ENCODE results near the gene HK1. TPM values are rescaled to one million over a fixed set of nuclear protein-coding genes. Genes with fewer than 3 reads are reported as not detected.

The HK1 gene
- total and polyA plus RNA-seq, 2 of the 13 experiments (the other 11 are each of a cell fraction or from before 2014, with no cell fraction given) = 0.29 to 1.5 TPM

DNA sequence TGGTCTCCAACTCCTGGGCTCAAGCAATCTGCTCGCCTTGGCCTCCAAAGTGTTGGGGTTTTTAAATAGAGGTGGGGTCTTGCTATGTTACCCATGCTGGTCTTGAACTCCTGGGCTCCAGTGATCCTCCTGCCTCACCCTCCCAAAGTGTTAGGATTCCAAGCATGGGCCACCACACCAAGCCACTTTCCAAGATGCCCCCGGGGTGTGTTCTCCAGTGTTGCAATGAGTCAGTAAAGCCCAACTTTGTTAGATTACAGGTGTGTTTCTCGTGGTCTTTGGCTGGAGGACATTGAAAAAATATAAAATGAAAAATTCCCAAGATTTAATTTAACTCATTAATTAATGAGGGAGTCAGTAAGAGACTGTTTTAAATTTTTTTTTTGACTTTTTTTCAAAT, 109.2 kb downstream of the HK1 start:
- no peak for DNase-seq (ENCODE audit: low spot score)
- no peak overlapping the region for H3K27ac ChIP-seq (ENCODE audit: extremely low read length, insufficient read depth, low read length)
- no peak overlapping the region for H3K9ac ChIP-seq (ENCODE audit: insufficient read depth, low read depth, low read length)
- TF ChIP-seq ZNF101 (CRISPR knock-in tag; IDR thresholded peaks at IDR 0.05; ENCODE audit: borderline replicate concordance, low read depth) (no peak), EP300 (IDR thresholded peaks at IDR 0.05; ENCODE audit: low read depth in 2 of 2, low read length in 2 of 2) (no peak), EP300 (CRISPR knock-in tag; IDR thresholded peaks at IDR 0.05; ENCODE audit: borderline replicate concordance) (no peak), ZNF777 (CRISPR knock-in tag; IDR thresholded peaks at IDR 0.05) (no peak)
- TF ChIP-seq, protein P1, sequence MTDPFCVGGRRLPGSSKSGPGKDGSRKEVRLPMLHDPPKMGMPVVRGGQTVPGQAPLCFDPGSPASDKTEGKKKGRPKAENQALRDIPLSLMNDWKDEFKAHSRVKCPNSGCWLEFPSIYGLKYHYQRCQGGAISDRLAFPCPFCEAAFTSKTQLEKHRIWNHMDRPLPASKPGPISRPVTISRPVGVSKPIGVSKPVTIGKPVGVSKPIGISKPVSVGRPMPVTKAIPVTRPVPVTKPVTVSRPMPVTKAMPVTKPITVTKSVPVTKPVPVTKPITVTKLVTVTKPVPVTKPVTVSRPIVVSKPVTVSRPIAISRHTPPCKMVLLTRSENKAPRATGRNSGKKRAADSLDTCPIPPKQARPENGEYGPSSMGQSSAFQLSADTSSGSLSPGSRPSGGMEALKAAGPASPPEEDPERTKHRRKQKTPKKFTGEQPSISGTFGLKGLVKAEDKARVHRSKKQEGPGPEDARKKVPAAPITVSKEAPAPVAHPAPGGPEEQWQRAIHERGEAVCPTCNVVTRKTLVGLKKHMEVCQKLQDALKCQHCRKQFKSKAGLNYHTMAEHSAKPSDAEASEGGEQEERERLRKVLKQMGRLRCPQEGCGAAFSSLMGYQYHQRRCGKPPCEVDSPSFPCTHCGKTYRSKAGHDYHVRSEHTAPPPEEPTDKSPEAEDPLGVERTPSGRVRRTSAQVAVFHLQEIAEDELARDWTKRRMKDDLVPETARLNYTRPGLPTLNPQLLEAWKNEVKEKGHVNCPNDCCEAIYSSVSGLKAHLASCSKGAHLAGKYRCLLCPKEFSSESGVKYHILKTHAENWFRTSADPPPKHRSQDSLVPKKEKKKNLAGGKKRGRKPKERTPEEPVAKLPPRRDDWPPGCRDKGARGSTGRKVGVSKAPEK (CRISPR knock-in tag; IDR thresholded peaks at IDR 0.05; ENCODE audit: borderline replicate concordance) = no peak
- TF ChIP-seq, protein P2, sequence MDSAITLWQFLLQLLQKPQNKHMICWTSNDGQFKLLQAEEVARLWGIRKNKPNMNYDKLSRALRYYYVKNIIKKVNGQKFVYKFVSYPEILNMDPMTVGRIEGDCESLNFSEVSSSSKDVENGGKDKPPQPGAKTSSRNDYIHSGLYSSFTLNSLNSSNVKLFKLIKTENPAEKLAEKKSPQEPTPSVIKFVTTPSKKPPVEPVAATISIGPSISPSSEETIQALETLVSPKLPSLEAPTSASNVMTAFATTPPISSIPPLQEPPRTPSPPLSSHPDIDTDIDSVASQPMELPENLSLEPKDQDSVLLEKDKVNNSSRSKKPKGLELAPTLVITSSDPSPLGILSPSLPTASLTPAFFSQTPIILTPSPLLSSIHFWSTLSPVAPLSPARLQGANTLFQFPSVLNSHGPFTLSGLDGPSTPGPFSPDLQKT (CRISPR knock-in tag; IDR thresholded peaks at IDR 0.05; ENCODE audit: borderline replicate concordance) = no peak
- peaks cover 19% of the 10 kb centered on the region for H3K4me1 ChIP-seq (ENCODE audit: insufficient read depth, low read length)
- intact Hi-C loops (cut with micrococcal nuclease; ENCODE audit: unreplicated experiment) (no loop called here), in situ Hi-C loops (cut with HindIII; ENCODE audit: extremely low pct_ligation_motif_present, low pct_unique_long_range_greater_than_20kb) (loop anchor here (5.0 kb wide), 1 partner anchor 150 kb away; no protein-coding TSS in a partner anchor)
- no peaks in the 10 kb centered on the region for H3K9me3 ChIP-seq (ENCODE audit: low read length)
- POLR2A ChIA-PET = no interaction called here
- no peaks in the 10 kb centered on the region for H3K27me3 ChIP-seq (ENCODE audit: control insufficient read depth in 1 of 2, insufficient read depth in 2 of 2, low read length in 2 of 2)
- no peak overlapping the region for H2AFZ ChIP-seq (ENCODE audit: low read length)
- FAIRE-seq = no peak
- H3K36me3 ChIP-seq (replicated peaks in 1 of 2; ENCODE audit: control insufficient read depth in 1 of 2, insufficient read depth in 2 of 2, low read length in 2 of 2) = no peaks in the 10 kb centered on the region
- no peak overlapping the region for H3K4me3 ChIP-seq (replicated peaks in 1 of 3; ENCODE audit: insufficient read depth in 1 of 3, low read depth in 2 of 3, low read length in 3 of 3)
- CTCF ChIA-PET (ENCODE audit: low intra/inter-chr PET ratio, low total read pairs) = no interaction called here
- H3K79me2 ChIP-seq (ENCODE audit: insufficient read depth, low read length) = no peaks in the 10 kb centered on the region
- no peak for ATAC-seq
- no peak overlapping the region for H3K4me2 ChIP-seq (ENCODE audit: low read depth, low read length)
- 39% methylated on average over 3 of the region's 3 CpGs for WGBS (ENCODE audit: low lambda C conversion rate)
- no TSS peak for BruUV-seq (replicated peaks)
- no peaks in the 10 kb centered on the region for H4K20me1 ChIP-seq (ENCODE audit: insufficient read depth, low read length)

Measured in HepG2 (cell line).